OCI-LY7 (cell line): ENCODE measurements around the gene GZMM. TPM values are rescaled to one million over a fixed set of nuclear protein-coding genes. Genes with fewer than 3 reads are reported as not detected.

Experiments used
- BruUV-seq: library from RNA; stranded (reverse); fragments of 400-500 nt; replicated peaks from 2 replicates; lab custom pipeline; 2021; lab: Mats Ljungman, UMichigan
- CTCF ChIA-PET: fragments of 300-600 bp; sonication (Branson Sonifier 250); formaldehyde crosslinking; loops from one replicate; lab custom pipeline; 2022; ENCODE audit warnings: antibody characterized with exemption; ENCODE audit not compliant: unreplicated experiment; lab: Charles Lee
- POLR2A ChIA-PET: fragments of 300-600 bp; sonication (Branson Sonifier 250); formaldehyde crosslinking; loops from one replicate; lab custom pipeline; 2022; ENCODE audit warnings: antibody characterized with exemption; lab: Charles Lee
- DNase-seq: peaks from one replicate; pipeline ENCODE4 v3.0.0-alpha.2; 2015; ENCODE audit warnings: low spot score
- H2AFZ ChIP-seq: fragments of 200-600 bp; sonication (generic), shearing (Covaris generic); 2 replicates; pipeline ENCODE4 v1.6.1; 2014; ENCODE audit warnings: mild to moderate bottlenecking, antibody characterized with exemption, low read length, moderate library complexity
- H3K27ac ChIP-seq: fragments of 200-600 bp; sonication (generic); 2 replicates; pipeline ENCODE4 v1.5.1; 2014; ENCODE audit warnings: mixed run types, low read depth, mild to moderate bottlenecking, moderate library complexity, low read length, inconsistent platforms; ENCODE audit not compliant: poor library complexity, severe bottlenecking
- H3K36me3 ChIP-seq: fragments of 200-600 bp; sonication (generic); 2 replicates; pipeline ENCODE4 v1.6.1; 2014; ENCODE audit warnings: mild to moderate bottlenecking, antibody characterized with exemption, low read length, moderate library complexity, mixed read lengths; ENCODE audit not compliant: insufficient read depth
- H3K4me1 ChIP-seq: fragments of 200-600 bp; sonication (generic); 2 replicates; pipeline ENCODE4 v1.5.1; 2014; ENCODE audit warnings: mild to moderate bottlenecking, low read length; ENCODE audit not compliant: insufficient read depth, poor library complexity, severe bottlenecking
- H3K4me2 ChIP-seq: fragments of 200-600 bp; sonication (generic); 2 replicates; pipeline ENCODE4 v1.6.1; 2014; ENCODE audit warnings: mild to moderate bottlenecking, low read length
- H3K4me3 ChIP-seq: fragments of 200-600 bp; sonication (generic); 2 replicates; pipeline ENCODE4 v1.5.1; 2014; ENCODE audit warnings: mild to moderate bottlenecking, low read depth, low read length; ENCODE audit not compliant: poor library complexity, severe bottlenecking
- H3K79me2 ChIP-seq: fragments of 200-600 bp; sonication (generic); 2 replicates; pipeline ENCODE4 v1.6.1; 2016; ENCODE audit warnings: low read depth, mild to moderate bottlenecking, low read length, moderate library complexity, mixed read lengths; ENCODE audit not compliant: insufficient read depth
- H3K9me2 ChIP-seq: fragments of 200-600 bp; sonication (generic); 2 replicates; pipeline ENCODE4 v1.6.1; 2016; ENCODE audit warnings: mild to moderate bottlenecking, low read length, mixed read lengths; ENCODE audit not compliant: insufficient read depth
- H3K9me3 ChIP-seq: fragments of 200-600 bp; sonication (generic); 2 replicates; pipeline ENCODE4 v1.6.1; 2014; ENCODE audit warnings: mild to moderate bottlenecking, mixed run types, low read length, mixed read lengths
- H4K20me1 ChIP-seq: fragments of 200-600 bp; sonication (generic); 2 replicates; pipeline ENCODE4 v1.6.1; 2014; ENCODE audit warnings: mild to moderate bottlenecking, antibody characterized with exemption, low read length, moderate library complexity, mixed read lengths; ENCODE audit not compliant: insufficient read depth
- EZH2phosphoT487 ChIP-seq: fragments of 200-600 bp; sonication (generic); IDR thresholded peaks from 2 replicates; pipeline ENCODE4 v1.6.1; 2018; ENCODE audit warnings: low read depth, borderline replicate concordance, mild to moderate bottlenecking, mixed run types, antibody characterized with exemption, low read length, moderate library complexity, mixed read lengths
- intact Hi-C: fragments of 100-400 bp; cut with micrococcal nuclease; formaldehyde crosslinking; loops from one replicate; pipeline ENCODE4 v1.10.0; 2022; ENCODE audit not compliant: unreplicated experiment
- total RNA-seq, 2 experiments: library from RNA; depleted of rRNA in 1 of 2; stranded (reverse); fragments of >200 nt in 1 of 2; shearing (Covaris generic) in 1 of 2; gene quantifications; 2 replicates each; pipeline ENCODE4 v1.2.3, GENCODE V29; 2014 to 2022
- TF ChIP-seq, protein P1 (sequence below): fragments of 200-600 bp; sonication (generic); conservative IDR thresholded peaks from 2 replicates; pipeline ENCODE4 v1.5.1; 2014; ENCODE audit warnings: mild to moderate bottlenecking, antibody characterized with exemption, low read length, moderate library complexity, mixed read lengths

Gene GZMM
- total RNA-seq, 2 experiments from 2014 or later, result not detected

DNA sequence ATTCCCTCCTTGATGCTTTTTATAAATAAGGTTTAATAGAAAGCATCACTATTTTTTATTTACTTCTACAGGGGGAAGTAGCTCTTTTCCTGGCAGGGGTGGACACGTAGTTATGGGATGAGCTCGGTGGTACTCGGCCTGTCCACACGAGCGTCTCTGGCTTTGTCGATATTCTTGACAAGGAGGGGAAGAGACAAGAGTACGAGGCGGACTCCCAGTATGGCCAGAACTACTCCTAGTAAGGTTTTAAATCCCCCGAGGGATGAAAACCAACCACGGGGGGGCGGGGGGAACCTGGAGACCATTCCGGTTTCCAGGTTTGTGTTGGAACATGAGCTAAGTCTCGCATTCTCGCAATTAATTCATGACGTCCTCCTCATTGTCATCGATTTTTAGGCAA lies 23.0 kb downstream of the GZMM start:
- intact Hi-C loops, result no loop called here
- H3K27ac ChIP-seq, result no peak overlapping the region
- POLR2A ChIA-PET, result no interaction called here

DNA sequence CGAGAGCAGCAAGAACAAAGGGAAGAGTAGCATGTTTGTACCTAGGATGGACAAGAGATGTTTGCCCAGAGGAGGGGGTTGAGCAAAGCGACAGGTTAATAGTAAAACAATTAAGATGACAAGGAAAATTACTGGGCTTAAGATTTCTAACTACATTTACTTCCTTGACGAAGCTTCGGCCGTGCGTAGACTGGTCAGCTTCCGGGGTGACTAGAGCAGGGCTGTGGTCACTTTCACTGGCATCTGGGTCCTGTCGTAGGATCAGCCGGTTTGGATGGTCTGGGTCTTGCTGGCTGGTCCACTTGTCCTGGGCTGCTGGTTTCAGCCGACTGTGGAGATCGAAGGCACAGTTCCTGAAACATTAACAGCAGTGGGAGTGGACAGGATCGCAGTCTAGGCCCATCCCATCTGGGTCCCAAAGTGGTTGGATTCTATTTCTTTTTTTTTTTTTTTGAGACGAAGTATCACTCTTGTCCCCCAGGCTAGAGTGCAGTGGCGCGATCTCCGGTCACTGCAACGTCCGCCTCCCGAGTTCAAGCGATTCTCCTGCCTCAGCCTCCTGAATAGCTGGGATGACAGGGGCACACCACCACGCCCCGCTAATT lies 23.5 kb downstream of the GZMM start:
- no peak for TF ChIP-seq EZH2phosphoT487
- TF ChIP-seq, protein P1, sequence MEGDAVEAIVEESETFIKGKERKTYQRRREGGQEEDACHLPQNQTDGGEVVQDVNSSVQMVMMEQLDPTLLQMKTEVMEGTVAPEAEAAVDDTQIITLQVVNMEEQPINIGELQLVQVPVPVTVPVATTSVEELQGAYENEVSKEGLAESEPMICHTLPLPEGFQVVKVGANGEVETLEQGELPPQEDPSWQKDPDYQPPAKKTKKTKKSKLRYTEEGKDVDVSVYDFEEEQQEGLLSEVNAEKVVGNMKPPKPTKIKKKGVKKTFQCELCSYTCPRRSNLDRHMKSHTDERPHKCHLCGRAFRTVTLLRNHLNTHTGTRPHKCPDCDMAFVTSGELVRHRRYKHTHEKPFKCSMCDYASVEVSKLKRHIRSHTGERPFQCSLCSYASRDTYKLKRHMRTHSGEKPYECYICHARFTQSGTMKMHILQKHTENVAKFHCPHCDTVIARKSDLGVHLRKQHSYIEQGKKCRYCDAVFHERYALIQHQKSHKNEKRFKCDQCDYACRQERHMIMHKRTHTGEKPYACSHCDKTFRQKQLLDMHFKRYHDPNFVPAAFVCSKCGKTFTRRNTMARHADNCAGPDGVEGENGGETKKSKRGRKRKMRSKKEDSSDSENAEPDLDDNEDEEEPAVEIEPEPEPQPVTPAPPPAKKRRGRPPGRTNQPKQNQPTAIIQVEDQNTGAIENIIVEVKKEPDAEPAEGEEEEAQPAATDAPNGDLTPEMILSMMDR, result no peak
- POLR2A ChIA-PET, result no interaction called here
- CTCF ChIA-PET, result no interaction called here
- no peaks in the 10 kb centered on the region for H3K9me2 ChIP-seq
- no peak for DNase-seq
- 0 out of 2 replicates have a peak, but pooled peaks cover 3% of the 10 kb centered on the region for H3K36me3 ChIP-seq
- no TSS peak for BruUV-seq
- peaks cover 9% of the 10 kb centered on the region for H3K4me1 ChIP-seq
- H4K20me1 ChIP-seq, result no peaks in the 10 kb centered on the region
- intact Hi-C loops, result no loop called here
- H3K27ac ChIP-seq, result no peak overlapping the region
- no peak overlapping the region for H2AFZ ChIP-seq
- no peak overlapping the region for H3K4me3 ChIP-seq
- no peak overlapping the region for H3K4me2 ChIP-seq
- no peaks in the 10 kb centered on the region for H3K9me3 ChIP-seq
- no peaks in the 10 kb centered on the region for H3K79me2 ChIP-seq

More for the DNA sequence above, 23.0 kb downstream of the GZMM start:
- Histone ChIP-seq H3K4me2 (no peak overlapping the region), H3K9me3 (no peaks in the 10 kb centered on the region), H2AFZ (no peak overlapping the region), H3K79me2 (no peaks in the 10 kb centered on the region), H3K9me2 (no peaks in the 10 kb centered on the region), H3K4me1 (peaks cover 9% of the 10 kb centered on the region), H4K20me1 (no peaks in the 10 kb centered on the region), H3K4me3 (no peak overlapping the region), H3K36me3 (0 out of 2 replicates have a peak, but pooled peaks cover 3% of the 10 kb centered on the region)
- BruUV-seq, result TSS peak; percentile 21
- TF ChIP-seq, protein P1, result no peak
- TF ChIP-seq EZH2phosphoT487, result no peak
- CTCF ChIA-PET, result no interaction called here
- DNase-seq, result no peak

DNA sequence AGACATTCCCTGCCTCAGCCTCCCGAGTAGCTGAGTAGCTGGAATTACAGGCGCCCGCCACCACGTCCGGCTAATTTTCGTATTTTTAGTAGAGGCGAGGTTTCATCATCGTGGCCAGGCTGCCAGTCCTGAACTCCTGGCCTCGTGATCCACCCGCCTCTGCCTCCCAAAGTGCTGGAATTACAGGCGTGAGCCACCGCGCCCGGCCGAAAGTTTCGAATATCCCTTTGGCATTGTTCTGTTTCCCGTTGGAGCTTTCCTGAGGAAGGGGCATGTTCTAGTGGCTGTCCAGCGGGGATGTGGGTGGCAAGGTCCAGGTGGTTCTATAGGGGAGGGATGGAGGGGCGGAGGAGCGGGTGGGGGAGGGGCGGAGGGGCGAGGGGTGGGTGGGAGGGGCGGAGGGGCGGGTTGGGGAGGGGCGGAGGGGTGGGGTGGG lies 26.4 kb downstream of the GZMM start:
- no peak overlapping the region for H3K4me2 ChIP-seq
- H3K79me2 ChIP-seq, result peaks cover 28% of the 10 kb centered on the region
- H4K20me1 ChIP-seq, result peaks cover 6% of the 10 kb centered on the region; the same call in 1 of the 2 replicates
- H3K9me2 ChIP-seq, result no peaks in the 10 kb centered on the region
- DNase-seq, result no peak
- H3K4me1 ChIP-seq, result peaks cover 26% of the 10 kb centered on the region
- intact Hi-C loops, result loop anchor here (2.0 to 5.0 kb wide), 4 partner anchors 38 to 227 kb away; partner anchors contain the start of genes CDC34, PTBP1, RNF126 and TPGS1
- no peak overlapping the region for H3K27ac ChIP-seq
- no TSS peak for BruUV-seq
- CTCF ChIA-PET, result no interaction called here
- H3K36me3 ChIP-seq, result 0 out of 2 replicates have a peak, but pooled peaks cover 11% of the 10 kb centered on the region
- H3K9me3 ChIP-seq, result no peaks in the 10 kb centered on the region
- no peak overlapping the region for H3K4me3 ChIP-seq
- no peak overlapping the region for H2AFZ ChIP-seq
- TF ChIP-seq EZH2phosphoT487, result no peak
- TF ChIP-seq, protein P1, result no peak
- POLR2A ChIA-PET, result no interaction called here
